Fibroblast of peridontal ligament (primary cell): ENCODE measurements around the gene SKAP1.
"Not testable (repeated sequence)": the region's sequence is repeated elsewhere in the genome, so short reads cannot be mapped to it uniquely, and the experiment has no call there.

ENCODE experiments used
- DNase-seq: peaks from one replicate; pipeline ENCODE4 v3.0.0-alpha.2; 2010; ENCODE audit errors: extremely low read depth

SKAP1 gene

DNA sequence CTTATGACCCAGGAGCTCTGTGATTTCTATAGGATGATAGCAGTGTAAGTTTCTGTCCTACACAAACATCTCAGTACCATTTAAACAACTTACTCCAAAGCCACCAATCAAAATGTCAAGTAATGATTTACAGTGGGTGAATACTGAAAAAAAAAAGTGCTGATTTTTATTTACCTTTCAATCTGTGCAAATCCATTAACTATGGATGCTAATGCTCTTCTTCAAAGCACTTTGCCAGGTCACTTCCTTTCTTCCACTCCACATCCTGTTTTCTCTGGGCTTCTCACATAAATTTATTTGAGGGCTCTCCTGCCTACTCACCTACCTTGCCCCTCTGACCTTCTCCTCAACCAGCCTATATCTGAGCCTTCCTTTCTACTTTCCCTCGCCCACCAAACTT is 101.6 kb downstream of the SKAP1 start:
- DNase-seq, result no peak

DNA sequence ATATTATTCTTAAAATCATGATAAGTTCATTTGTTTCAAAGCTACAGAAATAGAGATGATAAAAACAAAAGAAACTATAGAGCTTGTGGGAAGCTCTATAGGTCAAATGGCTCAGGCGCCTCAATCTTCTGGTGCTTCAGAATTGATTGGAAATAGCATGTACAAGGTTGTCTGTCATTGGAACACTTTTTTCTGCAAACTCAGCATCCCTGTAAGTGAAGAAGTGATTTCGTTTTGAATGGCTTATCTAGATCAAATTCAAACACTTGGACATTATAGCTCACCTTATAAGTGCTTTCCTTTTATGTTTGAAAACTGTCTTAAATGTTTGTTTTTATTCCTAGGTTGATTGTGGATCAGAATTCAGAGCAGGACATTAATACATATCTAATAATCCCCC is 103.7 kb downstream of the SKAP1 start:
- no peak for DNase-seq

DNA sequence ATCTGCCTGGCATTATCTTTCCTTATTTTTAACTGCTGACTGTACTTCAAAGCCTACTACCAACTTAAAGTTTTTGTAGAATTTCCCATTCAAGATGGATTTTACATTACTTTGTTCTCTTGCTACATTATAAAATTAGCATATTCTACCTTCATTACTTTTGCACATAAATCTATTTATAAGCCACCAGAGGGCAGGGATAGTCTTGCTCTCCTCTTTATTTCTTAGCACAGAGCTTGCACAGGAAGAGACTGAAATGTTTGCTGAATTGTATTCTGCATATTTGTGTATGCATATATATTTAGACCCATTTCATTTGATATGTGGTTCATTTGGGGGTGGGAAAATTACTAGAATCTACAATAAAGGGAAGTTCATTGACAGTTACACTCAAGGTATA is 108.0 kb downstream of the SKAP1 start:
- DNase-seq, result peak; percentile 6

DNA sequence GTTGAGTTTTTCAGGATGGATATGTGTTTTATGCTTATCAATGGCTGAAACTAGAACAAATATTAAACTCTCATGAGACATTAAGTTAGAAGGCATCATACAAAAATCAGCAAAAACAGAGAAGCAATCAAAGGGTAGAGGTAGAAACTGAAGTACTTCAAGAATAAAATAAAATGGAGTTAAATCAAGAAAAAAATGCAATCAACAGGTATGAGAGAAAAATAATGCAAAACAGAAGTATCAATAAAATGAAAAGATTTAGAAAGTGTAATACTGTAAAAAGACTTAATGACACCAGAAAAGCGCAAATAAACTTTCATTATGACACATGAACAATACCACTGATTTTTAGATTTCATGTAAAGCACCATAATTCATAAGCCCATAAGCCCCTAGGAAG is 112.3 kb downstream of the SKAP1 start:
- no peak for DNase-seq

DNA sequence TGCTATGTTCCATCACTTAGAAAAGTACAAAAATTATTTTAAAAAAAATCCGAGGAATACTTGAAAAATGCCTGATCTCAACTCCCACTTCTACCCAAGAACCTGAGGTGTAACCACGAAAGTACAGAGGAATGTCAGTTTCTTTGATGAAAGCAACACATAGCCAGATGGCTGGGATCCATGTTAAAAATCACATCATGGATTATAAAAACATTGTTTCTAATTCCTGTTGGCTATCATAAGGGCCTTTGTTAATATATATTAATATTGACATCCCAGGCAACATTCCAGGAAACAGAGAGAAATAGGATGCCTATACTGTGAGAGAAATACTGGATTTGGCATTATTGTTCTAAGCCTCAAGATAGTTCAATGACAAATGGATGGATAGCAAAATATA is 115.3 kb downstream of the SKAP1 start:
- no peak for DNase-seq

DNA sequence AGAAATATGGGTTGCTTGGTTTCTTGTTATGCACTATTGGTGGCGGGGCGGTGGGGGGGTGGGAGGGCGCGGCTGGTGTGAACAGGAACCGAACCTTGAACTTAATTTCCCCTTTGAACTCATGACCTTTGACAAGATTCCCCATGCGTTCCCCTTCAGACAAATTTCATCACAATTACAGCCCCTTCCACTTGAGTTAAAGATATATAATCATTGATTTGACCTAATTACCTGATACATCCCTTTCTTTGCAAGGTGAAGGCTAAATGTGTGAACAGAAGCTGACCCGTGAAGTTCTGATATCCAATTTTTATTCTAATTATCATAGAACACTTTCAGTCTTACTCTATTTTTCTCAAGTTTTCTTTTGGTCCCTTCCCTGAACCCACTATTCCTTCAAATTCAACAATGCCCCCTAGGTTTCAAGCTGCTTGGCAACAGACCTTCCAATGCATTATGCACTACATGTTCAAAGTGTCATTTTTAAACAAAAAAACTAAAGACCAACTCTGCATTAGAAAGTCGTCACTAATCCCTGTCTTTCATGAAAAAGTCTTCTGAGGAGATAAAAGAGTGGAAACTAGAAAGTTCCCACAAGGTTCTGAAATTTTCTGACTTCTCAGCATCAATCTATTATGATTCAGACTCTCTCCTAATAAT is 116.8 kb downstream of the SKAP1 start:
- no peak for DNase-seq

DNA sequence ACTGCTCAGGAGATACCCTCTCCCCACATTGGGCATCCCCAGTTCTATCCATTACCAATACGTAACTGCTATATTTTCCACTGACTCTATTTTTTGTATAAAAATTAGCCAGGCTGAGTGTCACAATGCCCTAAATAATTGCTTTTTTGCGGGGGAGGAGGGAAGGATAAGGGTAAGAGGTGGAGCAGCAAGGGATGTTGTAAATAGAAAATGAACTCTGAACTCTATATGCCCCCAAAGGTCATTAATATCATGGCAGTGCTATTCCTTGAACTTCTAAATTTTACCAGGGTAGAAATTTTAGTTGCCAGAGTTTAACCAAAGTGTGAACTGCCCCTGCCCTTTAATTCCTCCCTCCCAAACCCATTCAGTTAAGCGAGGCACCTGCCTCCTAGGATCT is 118.7 kb downstream of the SKAP1 start:
- no peak for DNase-seq

DNA sequence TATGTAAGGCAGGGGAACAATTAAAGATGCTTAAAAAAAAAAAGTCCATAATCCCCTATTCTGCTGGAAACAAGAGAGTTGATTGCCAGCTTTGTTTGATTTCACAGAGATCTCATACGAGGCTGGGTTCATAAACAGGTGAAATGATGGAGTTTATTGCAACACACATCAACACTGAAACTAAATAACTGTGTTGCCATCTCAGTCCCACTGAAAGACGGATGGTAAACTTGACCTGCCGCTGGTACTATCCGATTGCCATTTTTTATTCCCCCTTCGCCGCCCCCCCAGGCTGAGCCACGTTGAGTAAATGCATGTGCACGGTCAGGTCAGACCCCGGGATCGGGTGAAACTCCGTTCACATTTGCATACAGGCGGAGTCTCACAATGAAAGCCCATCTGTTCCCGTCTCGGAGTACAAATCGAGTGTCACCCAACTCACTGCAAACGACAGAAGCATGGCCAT is 119.2 kb downstream of the SKAP1 start:
- DNase-seq, result no peak

DNA sequence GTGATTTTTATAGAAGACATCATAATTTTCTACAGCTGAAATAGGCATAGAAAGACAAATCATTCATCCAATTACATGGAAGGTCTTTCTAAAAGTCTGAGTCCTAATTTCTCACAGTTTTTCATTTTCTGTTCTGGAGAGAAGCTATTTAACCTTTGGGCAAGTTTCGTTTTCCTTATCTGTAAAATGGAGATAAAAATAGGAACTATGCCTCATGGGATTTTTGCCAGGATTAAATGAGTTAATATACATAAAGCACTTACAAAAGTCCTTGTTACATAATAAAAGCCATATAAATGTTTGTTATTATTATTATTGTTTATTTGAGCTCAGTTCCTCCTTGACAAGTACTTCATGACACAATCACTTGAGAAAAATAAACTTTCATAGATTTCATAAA is 121.4 kb downstream of the SKAP1 start:
- no peak for DNase-seq

DNA sequence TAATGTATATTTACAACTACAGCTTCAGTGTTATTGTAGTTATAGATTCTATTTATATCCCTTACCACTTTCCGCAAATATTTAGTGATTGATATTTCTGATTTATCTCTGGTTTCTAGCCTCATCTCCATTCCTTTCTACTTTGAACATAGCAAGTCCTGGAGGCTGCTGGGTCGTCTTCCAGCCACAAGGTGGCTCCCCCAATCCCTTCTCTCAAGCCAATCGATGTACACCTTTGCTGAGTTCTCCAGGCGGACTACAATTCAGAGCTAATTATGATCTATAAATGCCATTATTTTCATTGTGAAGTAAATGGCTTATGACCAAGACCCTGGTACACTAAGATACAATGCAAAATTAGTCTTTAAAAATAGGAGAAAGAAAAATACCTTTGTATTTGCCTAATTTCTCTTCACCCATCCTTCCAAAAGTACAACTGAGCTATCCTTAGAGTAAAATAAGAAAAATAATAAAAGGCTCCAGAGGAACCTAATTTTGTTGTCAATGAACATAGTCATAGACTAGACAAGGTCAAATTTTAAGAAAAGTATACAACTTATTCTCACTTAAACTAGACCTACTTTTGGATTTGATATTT is 122.1 kb downstream of the SKAP1 start:
- DNase-seq, result peak; percentile 58

DNA sequence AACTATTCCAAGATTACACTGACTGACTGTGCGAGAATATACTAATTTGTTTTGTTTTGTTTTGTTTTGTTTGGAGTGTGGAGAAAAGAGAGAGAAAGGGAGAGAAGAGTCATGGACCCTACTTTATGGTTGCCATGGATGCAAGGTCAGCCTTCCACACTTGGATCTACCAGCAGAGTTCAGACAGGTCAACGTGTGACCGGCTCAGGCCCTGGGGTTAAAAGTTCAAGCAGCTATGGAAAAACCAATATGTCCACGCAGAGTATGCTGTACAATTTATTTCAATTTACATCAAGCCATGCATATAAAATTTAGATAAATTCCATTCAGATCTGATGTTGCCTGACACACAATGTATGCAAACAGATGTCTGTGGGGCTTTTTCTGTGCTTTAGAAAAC is 122.8 kb downstream of the SKAP1 start:
- no peak for DNase-seq

DNA sequence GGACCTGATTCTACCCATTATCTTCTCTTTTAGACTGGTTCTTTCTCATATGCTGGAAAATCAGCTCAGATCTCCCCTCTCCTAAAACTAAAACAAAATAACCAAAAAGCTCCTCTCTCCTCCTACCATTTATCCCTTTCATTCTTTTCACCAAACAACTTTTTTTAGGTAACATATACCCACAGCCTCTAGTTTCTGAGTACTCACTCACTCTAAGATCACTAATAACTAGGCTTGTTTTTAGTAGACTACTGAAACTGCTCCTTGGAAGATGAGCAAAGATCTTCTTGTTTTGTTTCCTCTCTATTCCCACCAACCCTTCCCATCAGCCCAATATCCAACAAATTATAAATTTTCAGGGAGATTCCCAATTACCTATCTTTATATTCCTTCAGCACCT is 129.0 kb downstream of the SKAP1 start:
- DNase-seq, result no peak

DNA sequence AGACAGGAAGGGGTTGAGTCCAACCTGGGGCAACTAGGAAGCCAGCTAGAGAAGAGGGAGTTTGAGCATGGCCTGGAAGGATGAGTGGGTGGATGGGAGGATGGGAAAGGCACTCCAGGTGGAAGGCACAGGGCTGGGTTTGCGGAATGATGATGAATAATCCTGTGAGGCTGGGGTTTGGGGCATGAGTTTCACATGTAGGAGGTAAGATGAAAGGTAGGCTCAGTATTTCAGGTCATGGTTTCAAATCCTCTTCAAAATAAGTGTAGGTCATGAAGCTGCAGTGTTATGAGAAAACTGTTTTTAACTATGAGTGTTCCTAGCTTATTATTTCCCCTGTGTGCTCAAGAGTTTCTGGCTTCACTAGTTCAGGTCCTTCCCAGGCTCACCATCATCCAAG is 130.3 kb downstream of the SKAP1 start:
- no peak for DNase-seq

DNA sequence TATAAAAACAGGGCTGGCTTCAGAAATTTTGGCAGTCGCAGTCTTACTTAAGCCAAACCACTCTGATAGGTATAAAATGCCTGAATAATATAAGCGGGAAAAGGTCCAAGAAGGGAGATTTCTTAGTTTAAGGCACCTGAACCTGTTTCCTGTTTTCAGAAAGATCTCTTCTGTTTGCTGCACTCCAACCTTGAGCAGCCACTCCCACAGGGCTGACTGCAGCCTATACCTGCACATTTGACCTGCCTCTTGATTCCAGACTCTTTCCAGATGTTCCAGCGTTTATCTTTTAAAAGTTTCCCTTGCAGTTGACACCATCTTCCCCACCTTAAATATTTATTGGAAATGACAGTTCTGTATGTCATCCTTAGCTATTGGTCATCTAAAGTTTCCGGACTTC is 132.2 kb downstream of the SKAP1 start:
- DNase-seq, result no peak

DNA sequence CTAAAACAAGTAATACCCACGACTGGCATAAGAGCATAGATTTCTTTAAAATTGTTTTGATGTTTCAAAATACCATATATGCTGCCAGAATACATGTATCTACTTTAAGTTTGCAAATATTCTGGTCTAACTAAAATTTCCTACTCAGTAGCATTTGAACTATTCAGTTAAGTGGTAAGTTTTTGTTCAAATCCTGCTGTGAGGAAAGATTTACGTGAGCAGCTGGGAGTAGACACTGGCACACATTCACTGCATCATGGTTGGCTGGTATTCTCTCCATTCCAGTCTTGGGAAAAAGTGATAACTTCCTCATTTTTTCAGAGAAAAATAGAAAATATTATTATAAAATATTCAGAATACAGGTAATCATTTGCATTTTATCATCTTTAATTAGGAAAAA is 133.6 kb downstream of the SKAP1 start:
- DNase-seq, result no peak

DNA sequence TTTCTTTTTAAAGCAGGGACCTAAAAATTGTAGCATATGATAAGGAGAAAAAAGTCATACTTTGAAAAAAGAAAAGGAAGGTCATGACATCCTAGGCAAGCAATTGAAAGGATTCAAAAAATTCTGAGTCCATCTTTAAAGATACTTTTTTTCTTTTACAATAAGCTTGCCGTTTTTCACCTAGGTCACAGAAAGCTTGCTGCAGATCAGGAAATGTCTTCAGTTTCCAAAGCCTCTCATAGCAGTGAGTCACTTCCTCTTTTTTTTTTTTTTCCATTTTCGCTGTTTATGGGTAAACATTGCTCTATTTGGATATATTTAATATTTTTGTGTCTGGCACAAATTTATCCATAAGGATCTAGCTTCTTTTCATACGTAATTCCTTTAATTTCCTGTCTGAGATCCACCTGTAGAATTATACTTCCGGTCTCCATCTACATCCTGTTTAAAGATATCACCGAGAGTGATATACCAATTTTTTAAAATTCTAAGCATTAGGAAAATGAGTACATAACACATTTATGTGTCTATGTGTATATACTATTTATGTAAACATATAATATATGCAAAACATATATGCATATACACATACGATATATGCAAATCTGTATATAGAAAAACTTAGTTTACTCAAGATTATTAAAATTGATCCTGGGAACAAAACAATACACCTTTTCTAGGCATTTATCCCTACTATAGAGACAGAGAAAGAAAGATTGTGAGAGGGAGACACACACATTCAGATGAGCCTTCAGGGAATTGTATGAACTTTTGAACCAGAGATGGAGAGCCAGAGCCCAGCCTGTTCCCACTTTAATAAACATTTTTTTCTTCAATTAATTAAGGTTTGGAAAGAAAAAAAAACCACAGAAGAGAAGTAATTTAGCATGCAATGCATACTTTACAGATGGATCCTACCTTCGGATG is 134.4 kb downstream of the SKAP1 start:
- no peak for DNase-seq

DNA sequence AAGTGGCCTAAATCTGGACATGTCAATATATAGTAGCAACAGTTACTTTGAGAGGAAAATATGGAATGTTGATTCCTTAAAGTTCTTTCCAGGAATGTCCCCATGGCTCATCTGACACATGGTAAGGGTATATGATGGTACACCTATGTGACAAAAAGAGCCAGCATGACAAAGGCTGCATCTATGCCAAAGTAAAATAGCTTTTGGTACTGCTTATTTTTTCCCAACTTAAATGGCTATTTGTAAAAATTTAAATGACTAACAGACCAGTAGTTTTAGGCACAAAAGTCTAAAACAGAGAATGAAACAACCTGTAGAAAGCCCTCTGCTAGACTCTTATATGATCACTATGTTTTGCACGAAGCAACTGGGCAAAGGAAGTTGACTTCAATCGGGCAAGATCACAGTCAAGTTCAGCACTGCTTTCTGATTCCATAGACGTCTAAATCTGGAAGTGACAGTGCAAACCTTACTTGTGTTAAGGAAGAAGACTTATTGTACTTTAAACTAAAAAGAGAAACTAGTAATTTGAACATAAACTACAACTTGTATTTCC is 135.1 kb downstream of the SKAP1 start:
- no peak for DNase-seq

DNA sequence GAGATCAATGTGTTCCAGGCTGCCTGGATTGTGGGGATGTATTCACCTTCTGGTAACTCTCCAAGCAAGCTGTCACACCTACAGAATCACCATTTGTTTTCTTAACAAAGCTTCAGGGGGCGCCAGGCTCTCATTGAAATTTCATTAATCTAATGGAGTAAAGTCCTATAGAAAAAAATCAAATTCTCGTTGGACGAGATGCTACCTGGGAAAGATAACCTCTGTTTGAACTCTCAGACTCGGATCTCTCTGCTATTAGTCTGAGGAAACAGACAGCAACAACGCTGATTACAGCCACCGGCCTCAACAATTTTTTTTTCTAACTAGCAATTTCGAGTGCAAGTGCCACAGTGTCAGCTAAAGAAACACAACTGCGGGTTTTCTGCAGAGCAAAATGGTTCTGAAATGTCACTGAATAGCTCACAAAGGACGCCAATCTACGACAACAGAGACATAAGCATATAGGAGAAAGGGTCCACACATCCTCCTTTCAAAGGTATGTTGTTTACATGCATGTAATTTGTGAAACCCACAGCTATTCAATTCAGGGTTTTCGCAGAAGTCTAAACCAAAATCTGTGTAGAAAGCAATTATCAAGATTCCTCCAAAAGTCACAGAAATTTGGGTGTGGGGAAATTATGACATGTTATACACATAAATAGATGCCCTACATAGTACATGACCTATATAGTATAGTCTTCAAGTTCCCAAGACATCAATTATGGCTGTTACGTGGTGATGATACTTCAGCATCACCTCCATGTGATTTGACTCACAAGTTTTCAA is 135.8 kb downstream of the SKAP1 start:
- DNase-seq, result no peak

DNA sequence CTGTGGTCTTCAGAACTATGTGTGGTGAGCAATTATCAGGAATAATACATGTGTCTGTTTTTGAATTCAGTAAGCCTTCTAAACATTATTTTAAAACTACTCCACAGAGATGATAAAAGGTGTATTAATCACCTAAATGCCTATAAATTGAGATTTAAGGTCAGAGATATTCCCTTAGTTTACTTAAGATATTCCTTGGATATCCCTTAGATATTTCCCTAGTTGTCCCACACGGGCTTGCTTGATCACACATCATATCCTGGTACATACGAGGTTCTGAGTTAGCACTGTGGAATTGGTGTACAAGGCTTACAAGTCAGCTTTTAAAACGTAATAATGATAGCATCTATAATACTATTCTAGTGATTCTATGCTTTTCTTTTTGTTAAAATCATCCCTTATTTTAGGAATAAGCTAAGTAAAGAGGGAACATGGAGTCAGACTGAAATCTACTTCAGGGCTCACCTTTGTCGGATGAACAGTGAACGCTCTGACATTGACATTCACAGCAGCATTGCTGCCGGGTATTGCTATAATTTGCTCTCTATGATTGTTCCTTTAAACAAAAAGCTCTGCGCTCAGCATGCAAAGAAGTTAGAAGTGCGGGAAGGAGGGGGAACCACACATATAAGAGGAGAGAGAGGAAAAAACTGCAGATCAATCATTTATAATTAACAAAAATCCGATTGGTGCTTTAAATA is 136.5 kb downstream of the SKAP1 start:
- DNase-seq, result no peak

DNA sequence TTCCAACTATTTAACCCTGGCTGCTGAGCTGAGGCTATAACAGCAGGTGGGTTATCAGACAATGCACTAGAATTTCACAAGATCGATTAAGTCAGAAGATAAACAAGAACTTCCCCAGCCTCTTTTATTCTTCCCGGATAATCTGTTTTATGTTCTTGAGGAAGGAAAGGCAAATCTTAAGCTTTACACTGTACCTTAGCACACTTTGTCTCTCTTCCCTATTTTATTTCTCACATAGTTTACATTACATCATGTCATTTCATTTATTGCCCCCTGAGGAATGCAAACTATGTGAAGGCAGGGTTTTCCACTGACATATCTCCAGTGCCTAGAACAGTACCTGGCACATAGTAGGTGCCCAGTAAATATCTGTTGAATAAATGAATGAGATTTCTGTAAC is 139.6 kb downstream of the SKAP1 start:
- DNase-seq, result no peak

DNA sequence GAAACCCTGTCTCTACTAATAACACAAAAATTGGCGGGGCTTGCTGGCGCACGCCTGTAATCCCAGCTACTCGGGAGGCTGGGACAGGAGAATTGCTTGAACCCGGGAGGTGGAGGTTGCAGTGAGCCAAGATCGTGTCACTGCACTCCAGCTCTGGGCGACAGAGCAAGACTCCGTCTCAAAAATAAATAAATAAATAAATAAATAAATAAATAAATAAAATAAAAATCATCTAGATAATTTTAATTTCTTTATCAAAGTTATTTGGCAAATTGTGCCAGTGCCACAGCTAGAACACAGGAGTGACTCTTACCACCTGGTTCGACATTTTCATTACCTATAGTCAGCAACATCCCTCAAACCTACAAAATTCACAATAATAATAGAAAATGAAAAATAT is 143.1 kb downstream of the SKAP1 start:
- not testable (repeated sequence) for DNase-seq
